HG02970 (cell line): Measurements from ENCODE around the gene NPVF.
A peak's percentile ranks its signal among the peaks of the same experiment; 100 is the strongest.

Experiments
- ATAC-seq: cut with Tn5 transposase; IDR thresholded peaks from one replicate; pipeline ENCODE4 v1.9.1; 2021; ENCODE audit warnings: mild to moderate bottlenecking, moderate library complexity, moderate number of reproducible peaks; ENCODE audit not compliant: unreplicated experiment, low FRiP score

NPVF gene

DNA sequence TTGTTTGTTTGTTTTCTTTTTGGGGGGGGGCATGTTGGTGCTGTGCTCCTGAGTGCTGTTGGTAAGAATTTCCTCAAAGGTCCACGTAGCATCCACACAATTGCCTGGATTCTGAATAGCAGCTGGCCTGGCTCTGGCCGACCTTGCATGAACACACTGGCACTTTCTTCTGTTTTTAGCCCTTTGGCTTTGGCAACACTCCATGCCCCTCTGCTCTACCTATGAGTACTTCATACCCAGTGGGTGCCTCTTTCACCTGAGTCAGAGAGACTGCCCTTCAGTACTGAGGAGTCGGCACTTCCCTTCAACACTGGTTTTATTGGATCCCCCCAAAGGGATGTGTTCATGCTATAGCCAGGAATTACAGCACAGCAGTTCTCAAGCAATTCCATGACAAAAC is 7.2 kb upstream of the NPVF start:
- ATAC-seq, result no peak

DNA sequence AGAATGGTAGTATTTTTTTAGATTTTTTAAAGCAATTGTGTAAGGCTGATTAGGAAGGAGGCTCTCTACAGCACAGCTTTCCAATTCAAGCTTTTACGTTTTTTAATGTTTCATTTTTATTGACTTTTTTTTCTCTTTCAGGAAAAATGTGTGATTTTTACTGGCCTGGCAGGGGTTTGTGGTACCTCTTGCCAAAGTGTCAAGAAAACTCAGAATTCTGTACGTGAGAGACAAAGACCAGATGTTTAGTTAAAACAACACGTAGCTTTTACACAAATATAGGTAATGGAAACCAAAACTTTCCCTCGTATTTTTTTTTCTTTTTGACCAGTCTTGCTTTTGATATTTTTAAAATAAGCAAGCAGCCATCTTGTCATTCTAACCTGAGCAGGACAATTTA is 6.0 kb upstream of the NPVF start:
- ATAC-seq, result no peak

DNA sequence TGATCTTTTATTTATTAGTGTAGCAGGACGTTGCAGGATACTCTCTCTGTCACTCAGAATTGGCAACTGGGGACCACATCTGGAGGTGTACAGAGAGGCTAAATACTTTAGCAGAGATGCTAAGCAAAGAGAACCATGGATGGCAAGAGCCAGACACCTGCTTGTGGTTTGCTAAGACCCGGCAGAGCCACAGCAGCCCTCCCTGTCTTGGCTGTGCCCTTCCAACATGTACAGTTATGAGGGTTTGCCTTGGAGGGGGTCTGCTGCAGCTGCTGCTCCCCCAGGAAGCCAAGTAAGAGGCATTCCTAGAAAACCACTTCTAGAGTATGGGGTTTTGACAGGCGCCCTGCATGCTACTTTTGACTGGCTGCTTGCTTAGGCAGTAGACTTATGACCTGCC is 5.1 kb downstream of the NPVF start:
- ATAC-seq, result no peak

DNA sequence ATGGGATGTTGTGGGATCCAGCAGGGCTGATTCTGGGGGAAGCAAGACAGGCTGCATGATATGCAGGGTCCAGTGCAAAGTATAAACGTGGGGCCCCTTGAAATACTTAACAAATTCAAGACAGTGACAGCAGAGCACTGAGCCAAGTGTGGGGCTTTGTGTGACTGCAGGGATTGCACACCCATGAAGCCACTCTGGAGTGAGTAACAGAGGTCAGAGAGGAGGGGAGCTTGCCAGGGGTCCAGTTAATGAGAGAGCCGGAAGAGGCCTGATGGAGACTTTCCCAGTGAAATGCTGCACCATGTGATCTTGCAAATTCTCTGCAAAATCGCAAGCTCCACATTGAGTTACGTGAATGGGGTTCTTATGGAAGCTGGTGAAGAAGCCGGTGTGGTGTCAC is 5.6 kb downstream of the NPVF start:
- no peak for ATAC-seq

- no peak for ATAC-seq
Observed at GRCh38 chr7:25221009-25221408, 7.3 kb downstream of the NPVF start.

GRCh38 chr7:25218191-25218590 is 10.1 kb downstream of the NPVF start:
- ATAC-seq, result no peak

GRCh38 chr7:25216837-25217236 is 11.4 kb downstream of the NPVF start:
- ATAC-seq, result no peak

GRCh38 chr7:25215694-25216335 is 12.5 kb downstream of the NPVF start:
- no peak for ATAC-seq

DNA sequence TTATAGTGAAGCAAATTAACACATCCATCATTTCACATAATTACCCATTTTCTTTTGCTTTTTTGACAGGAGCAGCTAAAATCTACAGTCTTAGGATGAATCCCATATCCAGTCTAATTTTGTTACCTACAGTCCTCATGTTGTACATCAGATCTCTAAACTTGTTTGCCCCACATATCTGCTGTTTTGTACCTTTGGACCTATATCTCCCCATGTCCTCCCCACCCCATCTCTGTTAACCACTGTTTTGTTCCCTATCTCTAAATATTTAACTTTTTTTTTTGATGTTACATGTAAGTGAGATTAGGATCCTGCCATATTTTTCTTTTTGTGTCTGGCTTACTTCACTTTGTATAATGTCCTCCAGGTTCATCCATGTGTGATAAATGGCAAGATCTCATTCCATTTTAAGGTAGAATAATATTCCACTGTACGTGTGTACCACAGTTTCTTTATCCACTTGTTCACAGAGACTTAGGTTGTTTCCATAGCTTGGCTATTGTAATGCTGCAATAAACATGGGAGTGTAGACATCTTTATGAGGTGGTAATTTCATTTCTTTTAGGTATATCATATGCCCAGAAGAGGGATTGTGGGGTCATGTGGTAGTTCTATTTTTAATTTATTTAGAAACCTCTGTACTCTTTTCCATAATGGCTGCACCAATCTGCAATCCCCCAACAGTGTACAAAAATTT is 19.6 kb downstream of the NPVF start:
- no peak for ATAC-seq

DNA sequence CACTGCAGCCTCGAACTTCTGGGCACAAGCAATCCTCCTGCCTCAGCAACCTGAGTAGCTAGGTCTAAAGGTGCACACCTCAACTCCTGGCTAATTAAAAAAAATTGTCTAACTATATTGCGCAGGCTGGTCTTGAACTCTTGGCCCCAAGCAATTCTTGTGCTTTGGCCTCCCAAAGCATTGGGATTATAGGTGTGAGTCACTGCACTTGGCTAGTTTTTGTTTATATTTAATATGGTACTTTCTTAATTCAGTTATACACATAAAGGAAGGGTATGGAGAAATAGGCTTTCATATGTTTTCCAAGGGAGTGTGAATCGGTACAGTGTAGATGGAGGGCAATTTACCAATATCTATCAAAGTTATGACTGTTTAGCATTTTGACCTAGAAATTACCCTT is 20.4 kb downstream of the NPVF start:
- no peak for ATAC-seq

- ATAC-seq, result no peak
Observed at GRCh38 chr7:25206765-25207164, 21.5 kb downstream of the NPVF start.

- no peak for ATAC-seq
Observed at GRCh38 chr7:25196132-25196896, 32.0 kb downstream of the NPVF start.

DNA sequence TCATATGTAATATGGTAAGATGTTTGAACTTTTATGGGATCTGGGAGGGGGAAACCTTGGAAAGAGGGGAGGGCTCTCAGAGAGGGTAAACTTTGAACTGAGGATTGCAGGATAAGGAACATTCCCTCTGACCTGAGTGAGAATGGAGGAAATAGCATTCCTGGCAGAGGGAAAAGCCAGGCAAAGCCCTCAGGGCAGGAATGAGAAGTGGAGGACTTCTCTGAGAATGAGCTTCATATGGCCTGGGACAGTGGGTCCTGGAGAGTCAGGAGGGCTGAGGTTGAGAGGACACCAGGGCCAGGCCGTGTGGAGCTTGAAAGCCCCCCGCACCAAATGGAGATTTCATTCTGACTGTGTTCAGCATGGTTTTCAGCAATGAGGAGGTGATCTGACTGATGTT is 34.2 kb downstream of the NPVF start:
- no peak for ATAC-seq

GRCh38 chr7:25192043-25192442 is 36.2 kb downstream of the NPVF start:
- no peak for ATAC-seq

DNA sequence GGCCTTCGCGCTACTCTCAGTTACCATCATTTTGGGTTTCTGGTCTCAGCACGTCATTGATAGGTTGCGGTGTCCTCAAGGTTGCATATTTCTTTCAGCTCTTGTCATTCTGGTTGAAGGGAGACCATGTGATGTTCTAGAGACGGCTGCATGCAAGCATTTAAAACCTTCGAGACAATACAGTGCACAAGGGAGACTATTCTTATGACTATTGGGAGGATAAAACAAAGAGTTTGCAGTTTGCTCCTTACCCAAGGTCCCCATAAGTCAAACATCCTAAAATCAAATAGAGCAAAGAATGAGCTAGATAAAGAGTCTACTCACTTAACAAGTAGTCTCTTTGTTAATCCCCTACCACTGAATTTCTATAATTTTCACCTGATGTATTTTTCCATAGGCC is 39.1 kb downstream of the NPVF start:
- ATAC-seq, result no peak

DNA sequence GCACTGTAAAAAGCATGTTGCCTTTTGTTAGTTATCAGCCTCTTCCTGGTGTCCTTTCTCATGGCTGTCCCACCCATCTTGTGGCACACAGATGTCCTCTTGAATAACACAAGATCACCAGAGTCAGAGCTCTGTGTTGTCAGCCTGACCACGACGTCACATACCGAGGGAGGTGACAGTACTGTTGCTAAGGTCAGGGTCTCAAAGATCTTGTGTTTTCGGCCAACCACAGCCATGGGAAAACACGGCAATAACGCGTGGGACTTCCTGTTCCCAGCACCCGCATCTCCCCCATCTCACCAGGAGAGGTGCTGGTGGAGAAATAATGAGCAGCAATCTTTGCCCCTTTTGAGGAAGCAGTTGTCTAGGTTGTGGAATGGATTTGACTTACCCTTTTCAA is 40.4 kb downstream of the NPVF start:
- no peak for ATAC-seq

- no peak for ATAC-seq
Observed at GRCh38 chr7:25186436-25186835, 41.9 kb downstream of the NPVF start.

DNA sequence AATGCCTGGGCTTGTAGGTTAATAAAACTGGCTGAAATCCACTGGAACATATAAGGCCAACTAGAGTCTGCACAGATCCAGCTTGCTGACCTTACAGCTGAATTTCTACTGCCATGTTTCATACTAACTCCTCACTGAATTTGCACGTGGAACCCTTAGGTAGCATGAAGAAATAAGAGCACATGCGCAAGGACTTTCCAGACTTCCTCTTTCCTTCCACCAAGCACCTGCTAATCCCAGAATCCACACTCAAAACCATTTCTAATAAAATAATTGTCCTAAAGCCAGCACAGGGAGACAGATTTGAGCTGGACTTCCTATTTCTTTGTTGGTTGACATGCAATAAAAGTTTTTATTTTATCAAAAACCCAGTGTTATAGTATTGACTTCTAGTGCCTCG is 46.8 kb downstream of the NPVF start:
- ATAC-seq, result no peak

DNA sequence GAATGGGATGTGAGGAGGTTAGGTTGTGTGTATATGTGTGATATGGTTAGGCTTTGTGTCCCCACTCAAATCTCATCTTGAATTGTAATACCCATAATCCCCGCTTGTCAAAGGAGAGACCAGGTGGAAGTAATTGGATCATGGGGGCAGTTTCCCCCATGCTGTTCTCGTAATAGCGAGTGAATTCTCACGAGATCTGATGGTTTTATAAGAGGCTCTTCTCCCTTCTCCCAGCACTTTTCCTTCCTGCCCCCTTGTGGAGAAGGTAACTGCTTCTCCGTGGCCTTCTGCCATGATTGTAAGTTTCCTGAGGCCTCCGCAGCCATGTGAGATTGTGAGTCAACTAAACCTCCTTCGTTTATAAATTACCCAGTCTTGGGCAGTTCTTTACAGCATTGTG is 47.3 kb downstream of the NPVF start:
- no peak for ATAC-seq

DNA sequence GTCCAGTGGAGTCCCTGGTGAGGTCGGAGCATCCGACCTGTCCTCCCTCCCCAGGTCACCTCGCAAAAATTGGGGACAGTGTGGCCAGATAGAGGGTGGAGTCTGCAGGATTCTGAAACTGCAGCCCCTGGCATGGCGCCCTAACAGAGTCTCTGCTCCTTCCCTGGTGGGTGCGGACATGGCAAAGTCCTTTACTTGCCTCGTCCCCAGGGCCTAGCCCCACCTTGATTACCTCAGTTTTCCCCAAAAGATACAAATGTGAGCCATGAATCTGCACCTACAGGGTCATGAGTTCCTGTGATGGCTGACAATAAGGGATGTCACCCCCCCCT is 47.7 kb downstream of the NPVF start:
- ATAC-seq, result no peak

DNA sequence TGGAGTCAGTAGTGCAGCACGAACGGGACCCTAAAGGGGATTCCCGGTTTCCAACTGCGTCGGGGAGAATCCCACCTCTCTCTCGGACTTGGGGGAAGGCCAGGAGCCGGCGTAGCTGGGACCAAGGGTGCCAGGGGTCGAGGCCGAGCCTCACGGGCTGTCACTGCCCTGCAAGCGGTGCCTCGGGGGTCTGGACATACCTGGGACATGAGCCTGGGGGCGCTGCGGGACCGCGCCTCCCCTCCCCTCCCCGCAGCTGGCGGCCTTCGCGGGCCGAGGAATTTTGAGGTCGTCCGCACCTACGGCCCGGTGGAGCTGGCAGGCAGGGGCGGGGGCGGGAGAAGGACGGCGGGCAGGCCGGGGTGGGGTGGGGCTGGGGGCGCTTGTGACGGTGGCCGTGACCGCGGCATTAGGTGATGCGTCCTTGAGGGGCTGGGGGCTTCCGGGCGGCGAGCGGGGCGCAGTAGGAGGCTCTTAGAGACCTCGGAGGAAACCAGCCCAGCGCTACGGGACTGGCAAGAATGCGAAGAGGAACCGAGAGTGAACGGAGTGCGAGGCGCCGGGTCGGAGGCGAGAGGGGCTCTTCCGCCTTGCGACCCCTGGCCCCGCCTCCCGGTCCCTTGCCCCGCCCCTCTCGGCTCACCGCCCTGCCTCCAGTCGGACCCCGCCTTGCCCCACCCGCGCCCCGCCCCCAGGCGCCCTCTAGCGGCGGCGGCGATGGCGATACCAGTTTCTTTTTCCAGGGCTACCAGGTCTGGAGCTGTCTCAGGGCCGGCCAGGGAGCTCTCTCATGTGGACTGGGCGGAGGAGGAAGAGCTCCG is 48.3 kb downstream of the NPVF start:
- ATAC-seq, result peak; percentile 99
